GM12872 (cell line): ENCODE results near the gene NEDD4L.

Source experiments
- CTCF ChIP-seq: IDR thresholded peaks from 3 replicates; pipeline ENCODE4 v1.5.1; 2011; ENCODE audit warnings: low read depth, mild to moderate bottlenecking, low read length, moderate library complexity; ENCODE audit not compliant: insufficient read depth

Gene NEDD4L

DNA sequence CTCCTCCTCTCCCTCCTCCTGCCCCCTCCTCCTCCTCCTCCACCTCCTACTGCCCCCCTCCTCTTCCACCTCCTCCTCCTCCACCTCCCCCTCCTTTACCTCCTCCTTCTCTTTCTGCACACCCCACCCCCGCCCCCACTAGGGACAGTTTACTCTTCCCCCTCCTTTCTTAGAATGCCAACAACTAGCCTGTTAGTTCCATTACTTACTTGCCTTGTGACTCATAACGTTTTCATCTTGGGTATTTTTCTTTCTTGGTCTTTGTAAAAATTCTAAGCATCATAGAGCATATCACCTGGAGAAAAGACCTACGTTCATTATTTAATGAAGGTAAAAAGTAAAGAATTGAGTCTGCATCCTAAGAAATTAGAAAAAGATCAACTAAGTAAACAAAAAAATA lies 165.3 kb downstream of the NEDD4L start:
- no peak for TF ChIP-seq CTCF

- no peak for TF ChIP-seq CTCF
Observed at GRCh38 chr18:58211510-58211909, 167.5 kb downstream of the NEDD4L start.

DNA sequence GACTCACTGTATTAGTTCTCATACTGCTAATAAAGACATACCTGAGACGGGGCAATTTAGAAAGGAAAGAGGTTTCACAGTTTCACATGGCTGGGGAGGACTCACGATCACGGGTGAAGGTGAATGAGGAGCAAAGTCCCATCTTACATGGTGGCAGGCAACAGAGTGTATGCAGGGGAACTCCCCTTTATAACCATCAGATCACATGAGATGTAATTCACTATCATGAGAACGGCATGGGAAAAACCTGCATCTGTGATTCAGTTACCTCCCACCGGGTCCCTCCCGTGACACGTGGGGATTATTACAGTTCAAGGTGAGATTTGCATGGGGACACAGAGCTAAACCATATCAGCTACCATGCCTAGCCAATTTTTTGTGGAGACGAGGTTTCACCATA lies 168.2 kb downstream of the NEDD4L start:
- no peak for TF ChIP-seq CTCF

- no peak for TF ChIP-seq CTCF
Observed at GRCh38 chr18:58213440-58213839, 169.4 kb downstream of the NEDD4L start.

GRCh38 chr18:58215011-58215410 lies 171.0 kb downstream of the NEDD4L start:
- no peak for TF ChIP-seq CTCF

DNA sequence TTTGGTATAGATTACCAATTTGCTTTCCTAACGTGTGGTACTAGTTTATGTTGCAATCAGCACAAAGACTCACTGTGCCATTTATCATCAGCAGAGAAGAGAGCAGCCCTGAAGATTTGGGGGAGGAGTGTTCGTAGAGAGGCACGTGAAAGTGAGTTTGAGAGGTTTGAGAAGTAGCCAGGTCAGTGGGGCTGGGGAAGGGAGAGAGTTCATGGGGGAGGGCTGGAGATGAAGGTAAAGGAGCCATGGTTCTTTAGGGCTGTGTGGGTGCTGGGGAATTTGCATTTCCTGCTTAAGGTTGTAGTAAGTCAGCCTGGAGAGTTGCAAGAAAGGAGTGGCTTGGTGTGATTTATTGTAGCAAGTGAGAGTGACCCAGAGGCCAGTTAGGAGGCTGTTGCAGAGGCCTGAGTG lies 172.1 kb downstream of the NEDD4L start:
- no peak for TF ChIP-seq CTCF

GRCh38 chr18:58217052-58217451 lies 173.0 kb downstream of the NEDD4L start:
- TF ChIP-seq CTCF: no peak

DNA sequence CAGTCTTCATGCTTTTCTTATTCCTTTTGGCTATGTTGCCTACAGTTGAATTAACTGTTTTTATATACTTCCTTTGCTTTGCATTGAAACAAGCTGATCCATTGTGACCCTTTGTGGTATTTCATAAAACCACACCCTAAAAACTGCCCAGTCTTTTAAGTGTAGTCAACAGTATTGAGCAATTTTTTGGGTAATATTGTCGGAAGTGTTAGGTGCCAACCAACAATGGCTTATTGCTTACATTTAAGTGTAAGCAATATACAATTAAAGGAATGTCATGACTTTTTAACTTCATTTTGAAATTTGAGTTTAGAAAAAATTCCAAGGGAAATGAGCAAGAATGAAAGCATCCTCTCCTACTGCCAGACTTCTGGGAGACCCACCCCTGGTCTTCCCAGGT lies 174.1 kb downstream of the NEDD4L start:
- no peak for TF ChIP-seq CTCF
